Measurements from ENCODE around the gene ISX.

DNA sequence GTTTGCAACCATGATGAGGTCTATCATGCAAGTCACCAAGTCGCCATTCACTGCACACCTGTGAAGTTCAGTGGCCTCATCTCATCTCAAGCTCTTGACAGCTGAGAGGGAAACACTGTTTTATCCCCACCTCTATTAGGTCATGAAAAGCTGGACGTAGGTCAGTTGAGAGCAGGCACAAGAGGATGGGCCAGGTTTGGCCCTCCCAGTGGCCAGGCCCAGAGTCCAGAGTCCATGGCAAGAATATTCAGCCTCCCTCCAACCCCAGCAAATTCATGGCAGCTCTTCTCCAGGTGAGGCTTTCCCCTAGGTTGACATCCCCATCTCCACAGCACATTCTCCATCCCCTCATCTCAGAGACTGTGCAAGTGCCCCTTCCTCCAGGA lies 22.0 kb upstream of the ISX start:
- TF ChIP-seq, protein P1, sequence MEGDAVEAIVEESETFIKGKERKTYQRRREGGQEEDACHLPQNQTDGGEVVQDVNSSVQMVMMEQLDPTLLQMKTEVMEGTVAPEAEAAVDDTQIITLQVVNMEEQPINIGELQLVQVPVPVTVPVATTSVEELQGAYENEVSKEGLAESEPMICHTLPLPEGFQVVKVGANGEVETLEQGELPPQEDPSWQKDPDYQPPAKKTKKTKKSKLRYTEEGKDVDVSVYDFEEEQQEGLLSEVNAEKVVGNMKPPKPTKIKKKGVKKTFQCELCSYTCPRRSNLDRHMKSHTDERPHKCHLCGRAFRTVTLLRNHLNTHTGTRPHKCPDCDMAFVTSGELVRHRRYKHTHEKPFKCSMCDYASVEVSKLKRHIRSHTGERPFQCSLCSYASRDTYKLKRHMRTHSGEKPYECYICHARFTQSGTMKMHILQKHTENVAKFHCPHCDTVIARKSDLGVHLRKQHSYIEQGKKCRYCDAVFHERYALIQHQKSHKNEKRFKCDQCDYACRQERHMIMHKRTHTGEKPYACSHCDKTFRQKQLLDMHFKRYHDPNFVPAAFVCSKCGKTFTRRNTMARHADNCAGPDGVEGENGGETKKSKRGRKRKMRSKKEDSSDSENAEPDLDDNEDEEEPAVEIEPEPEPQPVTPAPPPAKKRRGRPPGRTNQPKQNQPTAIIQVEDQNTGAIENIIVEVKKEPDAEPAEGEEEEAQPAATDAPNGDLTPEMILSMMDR (IDR thresholded peaks at IDR 0.05), result no peak
- TF ChIP-seq ZFX (IDR thresholded peaks at IDR 0.05; ENCODE audit: borderline replicate concordance), result no peak
